GM18502 (cell line): ENCODE measurements around the gene INTS3.

Experiments used
- ATAC-seq: cut with Tn5 transposase; IDR thresholded peaks from one replicate; pipeline ENCODE4 v1.9.1; 2021; ENCODE audit warnings: mild to moderate bottlenecking; ENCODE audit not compliant: unreplicated experiment, poor library complexity

The INTS3 gene

GRCh38 chr1:153727463-153728304, at the start of gene INTS3:
Gene INTS3 (plus strand): TSS chr1:153728050. CDS start chr1:153728635, 585 bp downstream.
- peak; percentile 95 for ATAC-seq

GRCh38 chr1:153678519-153679336, 49.1 kb upstream of the INTS3 start, which contains the start of gene NPR1:
Gene NPR1 (plus strand): TSS chr1:153678688. CDS start chr1:153679109, 421 bp downstream.
- ATAC-seq = no peak

GRCh38 chr1:153679337-153680119, 48.3 kb upstream of the INTS3 start:
- ATAC-seq = no peak

- ATAC-seq = no peak
Measured at GRCh38 chr1:153680120-153680403, 47.8 kb upstream of the INTS3 start.

GRCh38 chr1:153682730-153683129, 45.1 kb upstream of the INTS3 start:
- ATAC-seq = no peak

GRCh38 chr1:153683854-153684253, 44.0 kb upstream of the INTS3 start:
- ATAC-seq = no peak

GRCh38 chr1:153684892-153685291, 43.0 kb upstream of the INTS3 start:
- ATAC-seq = no peak

GRCh38 chr1:153685544-153686340, 42.1 kb upstream of the INTS3 start:
- no peak for ATAC-seq

- no peak for ATAC-seq
Measured at GRCh38 chr1:153687346-153688125, 40.3 kb upstream of the INTS3 start.

GRCh38 chr1:153688276-153688675, 39.6 kb upstream of the INTS3 start:
- ATAC-seq = no peak

GRCh38 chr1:153688736-153689328, 39.0 kb upstream of the INTS3 start:
- no peak for ATAC-seq

- ATAC-seq = no peak
Measured at GRCh38 chr1:153693466-153693865, 34.4 kb upstream of the INTS3 start.

GRCh38 chr1:153696741-153697140, 31.1 kb upstream of the INTS3 start:
- no peak for ATAC-seq

GRCh38 chr1:153697191-153698019, 30.4 kb upstream of the INTS3 start:
- ATAC-seq = no peak

GRCh38 chr1:153698020-153698922, 29.6 kb upstream of the INTS3 start:
- no peak for ATAC-seq

GRCh38 chr1:153698923-153699714, 28.7 kb upstream of the INTS3 start:
- ATAC-seq = no peak
